NCI-H345 treated with DMSO at 0.1 percent for 48 hours (cell line): ENCODE data around the gene GNAZ.
"Not testable (repeated sequence)": the region's sequence is repeated elsewhere in the genome, so short reads cannot be mapped to it uniquely, and the experiment has no call there.

ENCODE experiments used
- DNase-seq: peaks from one replicate; lab custom pipeline; 2025; ENCODE audit not compliant: unreplicated experiment; lab: John Stamatoyannopoulos, UW

The GNAZ gene

DNA sequence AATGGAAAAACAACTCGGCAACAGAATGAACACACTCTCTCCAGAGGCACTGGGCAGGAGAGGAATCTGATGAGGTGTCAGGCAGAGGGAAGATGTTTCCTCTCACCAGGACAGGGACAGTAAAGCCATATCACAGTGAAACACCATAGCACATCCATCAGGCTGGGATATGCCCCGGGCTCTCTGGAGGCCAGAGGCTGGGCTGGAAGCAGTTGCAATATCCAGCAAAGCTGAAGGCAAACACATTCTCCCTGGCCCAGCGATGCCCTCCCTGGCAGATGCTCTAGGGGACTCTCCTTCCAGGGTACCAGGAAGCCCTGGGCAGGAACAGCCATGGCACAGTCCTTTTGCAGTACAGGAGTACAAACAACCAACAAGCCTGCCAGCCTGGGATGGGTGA, 60.4 kb downstream of the GNAZ start:
- no peak for DNase-seq

DNA sequence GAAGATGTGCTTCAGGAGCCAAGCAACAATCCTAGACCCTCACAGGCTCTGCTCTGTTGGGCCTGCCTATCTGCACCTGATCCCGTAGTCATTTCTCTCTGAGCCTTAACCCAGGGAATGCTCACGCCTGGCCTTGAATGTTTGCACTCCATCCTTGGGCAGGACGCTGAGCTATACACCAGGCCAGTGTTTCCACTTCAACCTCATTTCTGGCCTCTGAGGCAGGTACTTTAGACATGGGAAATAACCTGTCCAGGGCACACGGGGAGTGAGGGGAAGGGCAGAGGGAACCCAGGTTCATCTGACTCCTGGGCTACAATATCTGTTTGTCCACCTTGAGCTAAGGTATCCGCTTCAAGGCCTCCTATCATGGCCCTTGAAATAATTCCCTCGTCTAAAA, 61.6 kb downstream of the GNAZ start:
- DNase-seq, result no peak

DNA sequence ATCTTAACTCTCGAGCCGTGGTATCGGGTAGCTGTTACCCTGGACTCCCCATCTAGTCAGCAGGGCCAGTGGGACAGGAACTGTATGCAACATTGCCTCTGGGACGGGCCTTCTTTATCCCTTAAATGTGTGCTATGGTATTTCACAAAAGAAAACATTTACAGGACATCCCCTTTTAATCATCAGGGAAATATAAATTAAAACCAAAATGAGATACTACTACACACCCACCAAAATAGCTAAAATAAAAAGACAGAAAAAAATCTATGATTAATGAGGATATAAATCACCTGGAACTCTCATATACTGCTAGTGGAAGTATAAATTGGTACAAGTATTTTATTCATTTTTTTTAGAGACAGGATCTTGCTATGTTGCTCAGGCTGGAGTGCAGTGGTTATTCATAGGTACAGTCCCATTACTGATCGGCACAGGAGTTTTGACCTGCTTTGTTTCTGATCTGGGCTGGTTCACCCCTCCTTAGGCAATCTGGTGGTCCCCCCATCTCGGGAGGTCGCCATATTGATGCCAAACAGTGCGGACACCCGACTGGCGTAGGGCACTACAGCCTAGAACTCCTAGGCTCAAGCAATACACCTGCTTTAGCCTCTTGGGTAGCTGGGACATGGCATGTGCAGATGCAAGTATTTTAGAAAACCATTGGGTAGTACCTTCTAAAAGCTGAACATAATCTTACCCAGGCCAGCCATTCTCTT, 62.2 kb downstream of the GNAZ start:
- no peak for DNase-seq

DNA sequence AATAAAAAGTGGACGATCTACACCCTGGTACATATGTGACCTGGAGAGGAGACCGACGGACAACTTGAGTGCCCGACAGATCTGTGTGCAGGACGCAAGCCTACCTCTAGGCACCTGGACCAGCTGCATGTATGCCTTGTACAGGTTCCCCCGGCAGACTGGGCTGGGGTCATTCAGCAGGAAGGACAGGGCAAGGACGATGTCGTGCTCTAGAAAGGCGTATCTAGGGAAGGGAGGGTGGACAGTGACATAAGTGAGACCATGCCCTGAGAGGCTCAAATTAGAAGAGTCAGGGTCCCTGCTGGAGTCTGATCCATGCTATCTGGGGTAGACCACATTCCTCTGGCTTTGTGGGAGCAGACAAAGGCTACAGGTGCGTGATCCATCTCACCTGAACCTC, 63.6 kb downstream of the GNAZ start:
- DNase-seq, result no peak

DNA sequence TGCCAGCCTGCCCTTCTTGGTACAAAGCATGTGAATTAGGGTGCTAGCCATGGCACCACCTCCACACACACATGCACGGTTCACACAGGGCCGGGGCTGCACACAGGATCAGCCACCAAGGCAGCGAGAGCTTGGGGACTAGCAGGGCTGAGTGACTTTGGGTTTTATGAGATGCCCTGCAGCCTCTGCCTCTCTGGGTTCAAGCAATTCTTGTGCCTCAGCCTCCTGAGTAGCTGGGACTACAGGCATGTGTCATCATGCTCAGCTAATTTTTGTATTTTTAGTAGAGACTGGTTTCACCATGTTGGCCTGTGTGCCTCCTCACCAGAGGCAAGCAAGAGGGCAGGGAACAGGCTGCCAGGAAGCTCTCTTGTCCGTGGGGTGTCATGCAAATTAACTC, 66.7 kb downstream of the GNAZ start:
- not testable (repeated sequence) for DNase-seq

DNA sequence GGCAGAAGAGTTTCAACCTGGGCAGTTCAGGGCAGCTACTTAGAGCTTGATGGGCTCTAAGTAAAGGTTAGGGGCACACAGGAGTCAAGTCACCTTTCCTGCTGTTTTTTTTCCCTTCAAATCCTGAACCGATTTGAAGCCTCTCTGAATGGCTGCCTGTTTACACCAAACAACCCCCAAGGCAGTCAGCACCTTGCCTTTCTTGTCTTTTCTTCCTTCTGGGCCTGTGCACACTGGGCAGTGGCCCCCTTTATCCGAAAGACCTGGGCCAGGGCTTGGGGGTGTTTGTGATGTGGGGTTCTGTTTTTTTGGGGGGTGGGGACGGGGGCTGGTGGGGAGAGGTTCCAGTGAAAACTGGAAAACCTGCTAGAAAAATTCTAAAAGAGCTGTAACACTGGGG, 67.1 kb downstream of the GNAZ start:
- no peak for DNase-seq

DNA sequence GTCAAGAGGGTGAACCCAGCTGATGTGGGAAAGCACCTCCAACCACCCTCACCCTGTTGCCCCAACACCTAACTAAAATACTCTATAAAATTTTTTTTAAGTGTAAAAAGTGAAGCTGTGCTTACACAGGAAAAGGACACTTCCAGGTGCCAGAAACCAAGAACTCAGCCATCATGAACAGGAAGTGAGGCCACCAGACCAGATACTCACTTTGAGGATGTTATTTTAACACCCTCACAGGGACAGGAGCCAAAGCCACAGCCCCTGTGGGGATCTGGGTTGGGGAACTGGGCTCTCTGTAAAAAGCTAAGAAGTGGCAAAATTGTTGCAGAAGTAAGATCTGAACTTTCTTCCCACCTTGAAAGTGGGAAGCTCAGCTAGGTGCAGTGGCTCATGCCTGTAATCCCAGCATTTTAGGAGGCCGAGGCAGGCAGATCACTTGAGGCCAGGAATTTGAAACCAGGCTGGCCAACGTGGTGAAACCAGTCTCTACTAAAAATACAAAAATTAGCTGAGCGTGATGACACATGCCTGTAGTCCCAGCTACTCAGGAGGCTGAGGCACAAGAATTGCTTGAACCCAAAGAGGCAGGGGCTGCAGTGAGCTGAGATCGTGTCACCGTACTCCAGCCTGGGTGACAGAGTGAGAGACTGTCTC, 67.7 kb downstream of the GNAZ start:
- DNase-seq, result no peak

DNA sequence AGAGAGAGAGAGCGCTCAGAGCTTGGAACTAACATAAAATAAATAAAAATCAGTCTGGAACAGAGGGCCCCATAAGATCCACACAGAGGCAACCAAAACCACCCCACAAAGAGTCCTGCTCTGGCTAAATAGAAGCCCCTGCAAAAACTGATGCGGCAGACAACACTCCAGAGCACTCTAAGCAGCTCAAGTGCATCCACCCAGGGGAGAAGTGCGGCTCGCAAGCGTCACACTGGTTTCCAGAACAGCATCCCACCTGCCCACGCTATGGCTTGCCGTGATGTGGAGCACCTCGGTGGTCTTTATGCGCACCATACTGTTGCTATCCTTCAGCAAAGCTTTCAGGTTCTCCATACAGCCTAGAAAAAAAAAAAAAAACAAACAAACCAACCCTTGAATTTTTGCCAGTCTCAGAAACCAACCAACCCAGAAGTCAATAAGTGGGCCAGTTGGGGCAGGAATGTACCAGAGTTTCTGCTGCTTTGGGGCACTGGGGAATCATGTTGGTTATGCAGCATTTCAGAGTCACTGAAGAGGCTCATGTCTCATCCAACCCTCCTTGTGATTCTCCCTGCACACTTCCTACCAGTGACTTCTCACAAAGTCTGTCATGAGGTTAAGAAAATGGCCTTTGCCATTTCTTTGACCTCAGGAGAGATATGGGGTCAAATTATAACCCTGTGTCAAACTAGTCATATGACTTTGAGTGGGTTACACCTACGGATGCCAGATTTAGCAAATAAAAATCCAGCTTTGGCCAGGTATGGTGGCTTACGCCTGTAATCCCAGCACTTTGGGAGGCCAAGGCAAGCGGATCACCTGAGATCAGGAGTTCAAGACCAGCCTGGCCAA, 68.5 kb downstream of the GNAZ start:
- DNase-seq, result no peak

DNA sequence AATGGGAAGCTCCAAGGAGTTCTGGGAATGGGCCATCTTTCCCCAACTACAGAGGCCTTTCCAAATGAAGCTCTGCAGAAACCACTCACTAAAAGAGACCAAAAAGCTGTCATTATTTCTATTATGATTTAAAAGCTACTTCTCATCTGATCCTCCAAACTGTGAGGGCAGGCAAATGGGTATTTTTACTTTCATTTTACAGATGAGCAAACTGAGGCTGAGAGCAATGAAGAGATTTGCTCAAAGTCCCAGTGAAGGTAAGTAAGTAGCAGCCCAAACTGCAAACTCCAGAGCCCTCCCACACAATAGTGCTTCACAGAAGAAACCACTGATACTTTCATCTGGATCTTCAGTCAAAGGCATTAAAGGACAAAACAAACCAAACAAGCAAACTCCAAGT, 70.1 kb downstream of the GNAZ start:
- DNase-seq, result no peak

DNA sequence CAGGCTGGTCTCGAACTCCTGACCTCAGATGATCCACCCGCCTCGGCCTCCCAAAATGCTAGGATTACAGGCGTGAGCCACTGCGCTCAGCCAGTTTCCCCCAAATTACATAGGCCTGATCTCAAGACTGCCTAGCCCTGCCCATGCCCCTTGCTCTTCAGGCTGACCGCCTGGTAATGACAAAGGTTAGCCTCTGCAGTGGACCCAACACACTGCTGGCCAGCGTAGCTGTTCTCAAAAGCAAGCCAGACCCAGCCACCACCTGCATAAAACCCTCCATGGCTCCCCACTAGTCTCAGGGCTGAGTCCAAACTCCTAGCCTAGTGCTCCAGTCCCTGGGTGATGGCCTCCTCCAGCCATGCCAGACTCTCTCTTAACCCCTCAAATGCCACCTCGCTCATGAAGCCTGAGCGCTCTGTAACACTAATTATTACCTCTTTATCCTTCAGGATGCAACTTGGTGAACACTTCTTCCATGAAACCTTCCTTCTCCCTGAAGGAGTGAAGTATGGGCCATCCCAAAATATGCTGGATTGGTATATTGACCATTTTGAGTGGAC, 72.3 kb downstream of the GNAZ start:
- no peak for DNase-seq

DNA sequence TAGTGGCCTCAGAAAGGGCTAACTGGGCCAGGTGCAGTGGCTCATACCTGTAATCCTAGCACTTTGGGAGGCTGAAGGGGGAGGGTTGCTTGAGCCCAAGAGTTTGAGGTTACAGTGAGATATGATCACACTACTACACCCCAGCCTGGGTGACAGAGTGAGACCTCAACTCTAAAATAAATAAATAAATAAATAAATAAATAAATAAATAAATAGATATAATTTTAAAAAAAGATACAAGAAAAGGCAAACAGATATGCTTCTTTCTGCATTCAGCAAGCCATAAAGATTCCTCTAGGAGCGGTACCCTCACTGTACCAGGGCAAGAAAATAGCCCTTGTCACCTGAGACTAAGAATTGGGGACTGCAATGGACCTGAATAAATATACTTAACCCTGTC, 72.8 kb downstream of the GNAZ start:
- no peak for DNase-seq

DNA sequence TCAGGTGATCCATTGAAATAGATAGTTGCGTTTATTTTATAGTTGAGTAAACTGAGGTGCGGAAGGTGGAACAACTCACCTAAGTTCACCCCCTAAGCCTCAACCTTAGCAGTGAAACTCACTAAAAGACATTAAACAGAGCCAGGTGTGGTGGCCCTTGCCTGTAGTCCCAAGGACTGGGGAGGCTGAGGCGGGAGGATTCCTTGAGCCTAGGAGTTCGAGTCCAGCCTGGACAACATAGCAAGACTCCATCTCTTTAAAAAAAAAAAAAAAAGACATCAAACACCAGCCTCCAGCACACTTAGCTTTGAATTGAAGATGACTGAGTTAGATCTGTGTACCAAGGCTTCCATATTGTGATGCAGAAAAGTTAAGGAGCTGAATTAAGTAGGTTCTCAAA, 74.1 kb downstream of the GNAZ start:
- no peak for DNase-seq

DNA sequence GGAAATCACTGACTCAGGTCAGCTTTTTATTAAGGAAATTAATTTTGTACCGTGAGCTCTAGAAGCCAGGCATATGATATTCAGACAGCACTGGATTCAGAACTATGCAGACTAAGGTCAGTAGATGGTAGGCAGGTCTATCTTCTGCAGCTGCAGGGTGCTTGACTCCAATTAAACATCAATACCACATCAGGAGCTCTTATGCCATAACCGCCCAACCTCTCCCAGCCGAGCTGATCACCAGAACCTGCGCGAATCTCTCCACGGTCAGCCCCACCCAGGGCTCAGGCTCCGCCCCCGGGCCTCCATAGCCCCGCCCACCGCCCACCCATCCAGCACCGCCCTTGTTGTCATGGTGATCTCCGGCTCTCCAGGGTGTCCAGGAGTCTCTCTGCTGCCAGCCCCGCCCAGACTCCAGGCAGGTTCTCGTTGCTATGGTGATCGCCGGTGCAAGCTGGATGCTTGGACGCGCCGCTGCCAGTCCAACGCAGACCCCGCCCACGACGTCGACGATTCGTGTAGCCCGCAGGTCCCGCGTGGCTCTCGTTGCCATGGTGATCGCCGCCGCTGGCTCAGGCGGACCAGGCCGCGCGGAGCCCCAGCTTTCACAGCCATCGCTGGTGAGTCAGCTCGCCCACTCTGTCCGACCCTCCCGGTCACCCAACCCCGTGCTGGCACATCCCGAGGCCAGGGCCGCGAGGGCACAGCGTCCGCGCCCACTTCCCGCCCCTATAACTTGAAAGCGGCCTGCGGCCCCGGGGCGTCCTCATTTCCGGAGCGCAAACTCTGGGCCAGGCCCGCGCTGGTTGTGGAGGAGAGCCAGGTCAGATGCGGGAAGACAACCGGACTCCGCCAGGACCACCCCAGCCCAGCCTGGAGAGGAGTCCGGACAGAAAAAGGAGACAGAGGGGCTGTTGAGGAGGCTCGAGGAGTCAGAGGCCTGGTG, 74.9 kb downstream of the GNAZ start, which contains the start of gene RAB36:
Gene RAB36, plus strand, starts transcription at position 546 of the 946 bp plus-strand sequence. CDS start 1,140 bp downstream, outside the sequence.
- peak; percentile 94 for DNase-seq

DNA sequence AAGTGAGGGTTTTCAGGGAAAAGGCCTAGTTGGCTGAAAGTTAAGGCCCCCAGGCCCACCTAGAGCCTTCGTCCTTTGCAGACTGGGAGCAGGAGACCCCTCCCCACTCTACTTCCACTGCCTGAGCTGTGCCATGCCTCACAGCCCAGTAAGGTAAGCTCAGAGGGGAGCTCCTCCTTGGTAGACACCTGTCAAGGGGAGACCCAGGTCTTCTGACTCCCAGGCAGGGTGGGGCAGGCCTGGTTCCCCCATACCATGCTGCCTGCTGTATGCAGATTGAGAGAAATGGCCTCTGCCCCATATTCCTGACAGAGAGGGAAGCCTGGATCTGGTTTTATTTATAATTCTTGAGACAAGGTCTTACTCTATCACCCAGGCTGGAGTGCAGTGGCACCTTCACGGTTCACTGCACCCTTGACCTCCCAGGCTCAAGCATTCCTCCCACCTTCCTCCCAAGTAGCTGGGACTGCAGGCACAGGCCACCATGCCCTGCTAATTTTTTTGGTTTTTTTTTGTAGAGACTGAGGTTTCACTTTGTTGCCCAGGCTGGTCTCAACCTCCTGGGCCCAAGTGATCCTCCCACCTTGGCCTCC, 75.7 kb downstream of the GNAZ start:
- no peak for DNase-seq

DNA sequence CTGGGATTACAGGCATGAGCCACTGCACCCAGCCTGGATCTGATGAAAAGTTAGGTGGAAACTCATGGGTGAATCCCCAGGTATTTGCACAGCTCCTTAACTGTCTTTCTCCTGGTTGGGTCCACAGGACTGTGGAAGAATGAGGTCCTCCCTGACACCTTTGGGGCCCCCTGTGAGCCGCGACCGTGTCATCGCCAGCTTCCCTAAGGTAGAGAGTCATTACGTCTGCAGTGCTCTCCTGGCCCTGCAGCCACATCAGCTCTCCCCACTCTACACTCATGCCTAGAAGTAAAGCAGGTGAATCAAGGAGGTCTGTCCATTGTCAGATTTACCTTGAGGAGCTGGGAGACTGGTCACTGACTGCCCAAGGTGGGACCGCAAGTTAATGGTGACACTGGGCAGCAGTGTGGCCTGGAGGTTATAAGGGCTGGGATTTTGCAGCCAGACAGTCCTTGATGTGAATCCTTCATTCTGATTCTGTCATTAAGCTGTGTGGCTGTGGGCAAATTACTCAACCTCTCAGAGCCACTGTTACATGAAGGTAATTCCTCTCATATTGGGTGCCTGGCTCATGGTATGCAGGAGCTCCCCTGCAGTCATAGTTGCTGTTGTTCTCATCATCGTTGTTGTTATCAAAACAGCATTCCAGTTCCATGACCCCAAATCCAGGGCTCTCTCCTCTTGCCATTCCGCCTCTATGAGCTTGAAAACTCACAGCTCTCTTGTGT, 76.3 kb downstream of the GNAZ start:
- no peak for DNase-seq

DNA sequence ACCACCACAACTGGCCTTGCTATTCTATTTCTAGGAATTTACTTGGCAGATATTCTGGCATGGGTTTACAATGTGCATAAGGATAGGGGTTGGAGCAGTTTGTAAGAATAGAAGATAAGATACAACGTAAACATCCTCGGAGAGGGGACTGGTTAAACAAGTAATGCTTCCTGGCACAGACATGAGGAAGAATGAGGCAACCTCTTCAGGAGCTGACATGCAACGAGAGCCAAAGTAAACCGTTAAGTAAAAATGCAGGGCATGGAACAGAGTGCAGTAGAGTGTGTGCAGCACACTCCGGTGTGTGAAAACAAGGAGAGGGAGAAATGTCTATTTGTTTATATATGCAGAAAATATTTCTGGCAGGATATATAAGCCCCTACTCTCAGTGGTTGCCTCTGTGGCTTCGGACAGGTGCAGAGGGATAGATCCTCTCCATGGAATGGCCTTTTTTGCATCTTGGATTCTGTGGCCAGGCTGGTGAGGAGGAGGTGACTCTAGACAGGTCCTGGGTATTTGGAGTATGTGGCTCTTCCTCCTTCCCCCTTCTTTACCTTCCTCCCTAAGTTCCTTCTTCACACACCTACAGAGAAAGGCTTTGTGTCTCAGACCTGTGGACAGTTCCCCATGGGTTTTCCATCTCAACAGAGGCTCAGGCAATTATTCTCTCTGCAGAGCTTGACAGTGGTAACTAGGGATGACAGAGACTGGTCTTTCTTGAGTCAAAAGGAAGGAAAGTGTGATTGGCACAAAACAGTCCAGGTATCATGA, 77.5 kb downstream of the GNAZ start:
- no peak for DNase-seq

DNA sequence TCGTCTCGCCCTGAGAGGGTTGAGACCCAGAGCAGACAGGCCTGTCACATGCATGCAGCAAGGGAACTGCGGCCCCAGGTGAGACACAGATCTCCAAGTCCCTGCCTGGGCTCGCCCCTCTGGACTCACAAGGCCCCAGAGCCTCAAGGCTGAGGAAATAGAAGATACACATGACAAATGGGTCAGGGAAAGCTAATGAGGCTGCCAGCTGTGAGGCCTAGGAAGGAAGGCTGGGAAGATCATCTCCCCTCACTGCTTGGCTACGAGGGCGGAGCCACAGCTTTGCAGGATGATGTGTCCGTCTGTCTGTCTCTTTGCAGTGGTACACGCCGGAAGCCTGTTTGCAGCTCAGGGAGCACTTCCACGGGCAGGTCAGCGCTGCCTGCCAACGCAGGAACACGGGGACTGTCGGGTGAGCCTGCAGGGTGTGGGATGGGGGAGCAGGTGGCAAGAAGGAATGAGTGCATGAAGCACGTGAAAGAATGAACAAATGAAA, 79.5 kb downstream of the GNAZ start:
- DNase-seq, result no peak

DNA sequence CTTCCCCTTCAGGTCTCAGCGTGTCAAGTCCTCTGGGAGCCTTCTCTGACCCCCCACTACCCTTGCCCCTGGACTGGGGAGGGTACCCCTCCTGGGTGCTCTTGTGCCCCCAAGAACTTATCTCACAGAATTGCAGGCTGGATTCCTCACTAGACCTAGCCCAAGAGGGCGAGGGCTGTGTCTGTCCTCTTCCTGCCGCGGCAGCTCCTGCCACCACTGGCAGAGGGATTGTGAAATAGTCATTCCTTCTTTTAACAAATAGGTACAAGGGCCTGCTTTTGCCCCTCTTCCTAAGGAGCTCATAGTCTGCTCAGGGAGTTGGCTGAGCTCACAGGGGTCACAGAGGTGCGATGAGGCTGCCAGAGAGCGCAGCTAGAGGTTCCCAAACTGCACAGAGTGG, 80.4 kb downstream of the GNAZ start:
- no peak for DNase-seq
